ENCODE results near the gene UBE2M.

Gene UBE2M

GRCh38 chr19:58572026-58572817, 13.8 kb upstream of the UBE2M start:
- no peaks in the 10 kb centered on the region for H3K79me2 ChIP-seq (ENCODE audit: insufficient read depth, low read length)
- H3K9me2 ChIP-seq (ENCODE audit: low read depth, low read length) = no peaks in the 10 kb centered on the region
- peak overlapping the region; percentile 76 for H3K9ac ChIP-seq (ENCODE audit: low read length)
- H3F3A ChIP-seq (ENCODE audit: insufficient read depth, low read length) = peaks cover 5% of the 10 kb centered on the region; the same call in 1 of the 2 replicates
- no peaks in the 10 kb centered on the region for H3K9me3 ChIP-seq (ENCODE audit: low read length)
- peaks cover 29% of the 10 kb centered on the region for H3K4me1 ChIP-seq (ENCODE audit: insufficient read depth, low read length, severe bottlenecking)
- peak overlapping the region; percentile 90 for H3K27ac ChIP-seq (ENCODE audit: low read depth, low read length, poor library complexity, severe bottlenecking)
- peak overlapping the region; percentile 86 for H3K4me2 ChIP-seq (ENCODE audit: low read length)
- H3K4me3 ChIP-seq (ENCODE audit: low read depth, low read length, poor library complexity, severe bottlenecking) = peak overlapping the region; percentile 65
- TF ChIP-seq EZH2 (IDR thresholded peaks at IDR 0.05; ENCODE audit: borderline replicate concordance, low read length) (no peak), CTCF (IDR thresholded peaks at IDR 0.05; ENCODE audit: low read length) (no peak)
- no peaks in the 10 kb centered on the region for H3K27me3 ChIP-seq (ENCODE audit: insufficient read depth, low read length)
- no peak overlapping the region for H2AFZ ChIP-seq (ENCODE audit: low read length)
- peaks cover 20% of the 10 kb centered on the region; the same call in 1 of the 2 replicates for H3K36me3 ChIP-seq (ENCODE audit: insufficient read depth, low read length)
- H4K20me1 ChIP-seq (ENCODE audit: insufficient read depth, low read length) = no peaks in the 10 kb centered on the region

GRCh38 chr19:58571575-58571947, 13.2 kb upstream of the UBE2M start:
- H3K36me3 ChIP-seq (ENCODE audit: insufficient read depth, low read length) = peaks cover 26% of the 10 kb centered on the region; the same call in 1 of the 2 replicates

More at GRCh38 chr19:58571575-58571947, 13.2 kb upstream of the UBE2M start:
- no peaks in the 10 kb centered on the region for H4K20me1 ChIP-seq (ENCODE audit: insufficient read depth, low read length)
- no peak overlapping the region for H2AFZ ChIP-seq (ENCODE audit: low read length)
- H3K9me2 ChIP-seq (ENCODE audit: low read depth, low read length) = no peaks in the 10 kb centered on the region
- no peaks in the 10 kb centered on the region for H3K79me2 ChIP-seq (ENCODE audit: insufficient read depth, low read length)
- no peaks in the 10 kb centered on the region for H3K27me3 ChIP-seq (ENCODE audit: insufficient read depth, low read length)
- peaks cover 5% of the 10 kb centered on the region; the same call in 1 of the 2 replicates for H3F3A ChIP-seq (ENCODE audit: insufficient read depth, low read length)
- H3K27ac ChIP-seq (ENCODE audit: low read depth, low read length, poor library complexity, severe bottlenecking) = no peak overlapping the region
- peak overlapping the region; percentile 86 for H3K4me2 ChIP-seq (ENCODE audit: low read length)
- no peaks in the 10 kb centered on the region for H3K9me3 ChIP-seq (ENCODE audit: low read length)
- TF ChIP-seq EZH2 (IDR thresholded peaks at IDR 0.05; ENCODE audit: borderline replicate concordance, low read length) = no peak
- TF ChIP-seq CTCF (IDR thresholded peaks at IDR 0.05; ENCODE audit: low read length) = no peak
- H3K4me1 ChIP-seq (ENCODE audit: insufficient read depth, low read length, severe bottlenecking) = peaks cover 29% of the 10 kb centered on the region
- H3K9ac ChIP-seq (ENCODE audit: low read length) = peak overlapping the region; percentile 76; the same call in 1 of the 2 replicates
- peak overlapping the region; percentile 65 for H3K4me3 ChIP-seq (ENCODE audit: low read depth, low read length, poor library complexity, severe bottlenecking)

All from OCI-LY1 (cell line).